Thyroid gland (tissue), 4 donors: ENCODE data around the gene LRRC73. TPM values are rescaled to one million over a fixed set of nuclear protein-coding genes. Genes with fewer than 3 reads are reported as not detected.

Source experiments
- DNase-seq, 2 donors: peaks; one replicate each; pipeline ENCODE4 v3.0.0-alpha.2; 2019
- H3K27ac ChIP-seq, 3 donors: fragments of 200-600 bp; sonication (generic); 1 replicate in 2 of 3; 2 replicates in 1 of 3; pipeline ENCODE4 v1.5.1; 2016 to 2019; ENCODE audit warnings: mild to moderate bottlenecking in 1 of 3, moderate library complexity in 1 of 3
- H3K27me3 ChIP-seq: fragments of 200-600 bp; sonication (generic); one replicate; pipeline ENCODE4 v1.5.1; 2019
- H3K36me3 ChIP-seq, 2 donors: fragments of 200-600 bp; sonication (generic); one replicate each; pipeline ENCODE4 v1.5.1; 2016 to 2019
- H3K4me1 ChIP-seq, 2 donors: fragments of 200-600 bp; sonication (generic); one replicate each; pipeline ENCODE4 v1.5.1; 2017 to 2019
- H3K4me3 ChIP-seq, 3 donors: fragments of 200-600 bp; sonication (generic); replicated peaks in 1 of 3; 1 replicate in 2 of 3; 2 replicates in 1 of 3; pipeline ENCODE4 v1.5.1; 2016; ENCODE audit warnings: mild to moderate bottlenecking in 1 of 3
- H3K9me3 ChIP-seq: fragments of 200-600 bp; sonication (generic); one replicate; pipeline ENCODE4 v1.5.1; 2017
- POLR2A ChIP-seq, 2 donors: fragments of 450-650 bp; IDR thresholded peaks; one replicate each; pipeline ENCODE4 v1.6.1; 2017; ENCODE audit warnings: antibody characterized with exemption in 2 of 2, mild to moderate bottlenecking in 2 of 2, moderate library complexity in 1 of 2
- WGBS, 2 donors: methylation state at CpG; one replicate each; pipeline ENCODE4 v1.1.5; 2017; 5-methylcytosine and 5-hydroxymethylcytosine counted together
- intact Hi-C: fragments of 100-400 bp; cut with DNase I; formaldehyde crosslinking; loops from one replicate; pipeline ENCODE4 v1.15.1; 2023
- total RNA-seq, 4 donors: library from RNA; depleted of rRNA; stranded (reverse); fragments of >200 nt; gene quantifications; one replicate each; pipeline ENCODE4 v1.2.3, GENCODE V29; 2016
- TF ChIP-seq, protein P1 (sequence below), 6 experiments: fragments of 200-600 bp in 3 of 6; fragments of 450-650 bp in 3 of 6; sonication (generic) in 3 of 6; IDR thresholded peaks; one replicate each; pipeline ENCODE4 v1.5.1; 2016 to 2019; ENCODE audit warnings: antibody characterized with exemption in 6 of 6, mild to moderate bottlenecking in 2 of 6, inconsistent platforms in 1 of 6, moderate library complexity in 1 of 6

The LRRC73 gene
- total RNA-seq, 4 donors from 2014 or later, result 0.67 to 2.0 (median 1.6) TPM

DNA sequence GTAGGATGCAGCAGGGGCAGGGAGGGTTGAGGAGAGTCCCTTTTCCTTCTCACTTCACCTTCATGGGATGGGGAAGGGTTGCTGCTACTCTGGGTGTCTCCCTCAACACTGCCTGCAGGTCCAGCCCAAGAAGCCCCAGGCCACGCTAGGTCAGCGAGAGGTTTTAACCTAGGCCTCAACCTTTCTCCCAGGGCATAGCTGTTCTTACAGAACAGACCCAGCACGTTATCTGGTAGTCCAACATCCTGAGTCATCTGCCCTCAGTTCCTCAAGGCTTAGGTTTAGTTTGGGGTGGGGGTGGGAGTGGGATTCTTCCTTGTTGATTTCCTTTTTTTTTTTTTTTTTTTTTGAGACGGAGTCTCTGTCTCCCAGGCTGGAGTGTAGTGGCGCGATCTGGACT lies 15.8 kb downstream of the LRRC73 start:
- intact Hi-C loops, result no loop called here
- Histone ChIP-seq H3K9me3 (no peaks in the 10 kb centered on the region), H3K27ac (no peak overlapping the region), H3K27me3 (no peaks in the 10 kb centered on the region), H3K4me3 (no peak overlapping the region), H3K4me1 (peaks cover 9 to 17% of the 10 kb centered on the region in 2 donors), H3K36me3 (peaks cover 7 to 17% of the 10 kb centered on the region in 2 donors)
- WGBS, 2 donors, result 95 to 99% methylated on average over 6 of the region's 6 CpGs
- TF ChIP-seq, protein P1, sequence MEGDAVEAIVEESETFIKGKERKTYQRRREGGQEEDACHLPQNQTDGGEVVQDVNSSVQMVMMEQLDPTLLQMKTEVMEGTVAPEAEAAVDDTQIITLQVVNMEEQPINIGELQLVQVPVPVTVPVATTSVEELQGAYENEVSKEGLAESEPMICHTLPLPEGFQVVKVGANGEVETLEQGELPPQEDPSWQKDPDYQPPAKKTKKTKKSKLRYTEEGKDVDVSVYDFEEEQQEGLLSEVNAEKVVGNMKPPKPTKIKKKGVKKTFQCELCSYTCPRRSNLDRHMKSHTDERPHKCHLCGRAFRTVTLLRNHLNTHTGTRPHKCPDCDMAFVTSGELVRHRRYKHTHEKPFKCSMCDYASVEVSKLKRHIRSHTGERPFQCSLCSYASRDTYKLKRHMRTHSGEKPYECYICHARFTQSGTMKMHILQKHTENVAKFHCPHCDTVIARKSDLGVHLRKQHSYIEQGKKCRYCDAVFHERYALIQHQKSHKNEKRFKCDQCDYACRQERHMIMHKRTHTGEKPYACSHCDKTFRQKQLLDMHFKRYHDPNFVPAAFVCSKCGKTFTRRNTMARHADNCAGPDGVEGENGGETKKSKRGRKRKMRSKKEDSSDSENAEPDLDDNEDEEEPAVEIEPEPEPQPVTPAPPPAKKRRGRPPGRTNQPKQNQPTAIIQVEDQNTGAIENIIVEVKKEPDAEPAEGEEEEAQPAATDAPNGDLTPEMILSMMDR (IDR thresholded peaks at IDR 0.05), result no peak
- no peak for TF ChIP-seq POLR2A (IDR thresholded peaks at IDR 0.05)
- DNase-seq, result no peak

DNA sequence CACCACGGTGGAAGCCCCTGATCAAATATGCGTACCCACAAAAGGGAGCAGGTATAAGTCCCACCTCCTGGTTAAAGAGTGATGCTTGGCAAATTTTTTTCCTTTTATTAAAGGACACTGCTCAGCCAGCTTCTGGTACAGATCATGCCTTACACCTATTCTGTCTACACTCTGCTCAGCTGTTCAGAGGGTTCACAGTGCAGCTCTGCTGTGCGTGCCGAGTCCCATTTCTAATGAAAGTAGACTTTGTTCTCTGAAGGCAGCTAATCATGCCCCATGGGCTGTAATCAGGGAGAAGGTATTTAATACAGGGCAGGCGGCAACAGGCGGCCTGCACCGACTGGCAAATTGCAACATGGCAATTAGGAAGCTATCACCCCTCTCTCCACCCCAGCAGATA lies 16.3 kb downstream of the LRRC73 start:
- peaks cover 2 to 12% of the 10 kb centered on the region in 2 donors for H3K36me3 ChIP-seq
- no peaks in the 10 kb centered on the region for H3K9me3 ChIP-seq
- TF ChIP-seq, protein P1 (IDR thresholded peaks at IDR 0.05), result no peak
- TF ChIP-seq POLR2A (IDR thresholded peaks at IDR 0.05), result no peak
- no peak overlapping the region for H3K4me3 ChIP-seq
- peaks cover 9 to 14% of the 10 kb centered on the region in 2 donors for H3K4me1 ChIP-seq
- H3K27me3 ChIP-seq, result no peaks in the 10 kb centered on the region
- no peak for DNase-seq
- intact Hi-C loops, result no loop called here
- H3K27ac ChIP-seq, result no peak overlapping the region
- 94 to 95% methylated on average over 7 of the region's 7 CpGs for WGBS, 2 donors

DNA sequence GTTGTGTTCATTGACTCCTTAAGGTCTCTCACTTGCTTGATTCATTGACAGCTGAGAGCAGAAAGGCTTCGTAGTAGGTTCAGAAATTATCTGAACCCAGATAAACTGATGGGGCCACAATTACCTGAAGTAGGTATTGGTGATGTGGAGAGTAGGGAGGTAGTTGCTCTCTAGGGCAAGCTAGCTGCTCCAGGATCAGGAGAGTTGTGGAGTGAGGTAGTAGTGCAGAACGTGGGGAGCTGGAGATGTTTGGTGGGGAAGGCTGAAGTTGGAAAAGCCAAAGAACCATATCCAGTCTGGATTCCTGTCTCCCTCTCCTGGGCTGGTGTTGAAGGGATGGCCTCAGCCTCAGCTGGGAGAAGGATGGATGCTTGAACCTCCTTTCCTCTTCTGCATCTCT lies 16.9 kb downstream of the LRRC73 start:
- H3K4me3 ChIP-seq, result no peak overlapping the region
- DNase-seq, result no peak
- peaks cover 0 to 6% of the 10 kb centered on the region in 2 donors for H3K36me3 ChIP-seq
- intact Hi-C loops, result no loop called here
- TF ChIP-seq, protein P1 (IDR thresholded peaks at IDR 0.05), result no peak
- no peak for TF ChIP-seq POLR2A (IDR thresholded peaks at IDR 0.05)
- H3K4me1 ChIP-seq, result peaks cover 9 to 13% of the 10 kb centered on the region in 2 donors
- no peaks in the 10 kb centered on the region for H3K27me3 ChIP-seq
- no peak overlapping the region for H3K27ac ChIP-seq
- 86 to 88% methylated on average over 2 of the region's 2 CpGs for WGBS, 2 donors
- no peaks in the 10 kb centered on the region for H3K9me3 ChIP-seq

DNA sequence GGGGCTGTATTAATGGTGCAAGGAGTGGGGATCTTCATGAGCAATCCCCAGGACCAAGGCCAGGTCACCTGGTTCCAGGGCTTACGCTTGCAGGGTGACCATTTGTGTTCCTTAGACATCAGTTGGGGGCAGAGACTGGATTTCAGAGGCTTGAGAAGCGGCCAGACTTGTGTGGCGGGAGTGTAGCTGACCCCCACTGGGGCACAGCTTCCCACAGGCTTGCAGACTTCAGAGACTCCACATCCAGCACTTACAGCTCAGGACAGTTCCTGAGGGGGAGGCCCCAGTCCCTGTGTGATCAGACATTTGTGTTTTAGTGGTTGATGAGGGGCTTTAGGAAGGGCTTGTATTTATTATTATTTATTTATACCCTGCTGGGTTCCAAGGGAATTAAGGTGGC lies 17.5 kb downstream of the LRRC73 start:
- Histone ChIP-seq H3K36me3 (peaks cover 0 to under 1% of the 10 kb centered on the region in 2 donors), H3K9me3 (no peaks in the 10 kb centered on the region), H3K27me3 (no peaks in the 10 kb centered on the region), H3K4me1 (peaks cover 9 to 13% of the 10 kb centered on the region in 2 donors), H3K27ac (no peak overlapping the region), H3K4me3 (no peak overlapping the region)
- TF ChIP-seq, protein P1 (IDR thresholded peaks at IDR 0.05), result no peak
- no peak for TF ChIP-seq POLR2A (IDR thresholded peaks at IDR 0.05)
- 82 to 87% methylated on average over 2 to 3 of the region's 3 CpGs for WGBS, 2 donors
- intact Hi-C loops, result no loop called here
- DNase-seq, result no peak

DNA sequence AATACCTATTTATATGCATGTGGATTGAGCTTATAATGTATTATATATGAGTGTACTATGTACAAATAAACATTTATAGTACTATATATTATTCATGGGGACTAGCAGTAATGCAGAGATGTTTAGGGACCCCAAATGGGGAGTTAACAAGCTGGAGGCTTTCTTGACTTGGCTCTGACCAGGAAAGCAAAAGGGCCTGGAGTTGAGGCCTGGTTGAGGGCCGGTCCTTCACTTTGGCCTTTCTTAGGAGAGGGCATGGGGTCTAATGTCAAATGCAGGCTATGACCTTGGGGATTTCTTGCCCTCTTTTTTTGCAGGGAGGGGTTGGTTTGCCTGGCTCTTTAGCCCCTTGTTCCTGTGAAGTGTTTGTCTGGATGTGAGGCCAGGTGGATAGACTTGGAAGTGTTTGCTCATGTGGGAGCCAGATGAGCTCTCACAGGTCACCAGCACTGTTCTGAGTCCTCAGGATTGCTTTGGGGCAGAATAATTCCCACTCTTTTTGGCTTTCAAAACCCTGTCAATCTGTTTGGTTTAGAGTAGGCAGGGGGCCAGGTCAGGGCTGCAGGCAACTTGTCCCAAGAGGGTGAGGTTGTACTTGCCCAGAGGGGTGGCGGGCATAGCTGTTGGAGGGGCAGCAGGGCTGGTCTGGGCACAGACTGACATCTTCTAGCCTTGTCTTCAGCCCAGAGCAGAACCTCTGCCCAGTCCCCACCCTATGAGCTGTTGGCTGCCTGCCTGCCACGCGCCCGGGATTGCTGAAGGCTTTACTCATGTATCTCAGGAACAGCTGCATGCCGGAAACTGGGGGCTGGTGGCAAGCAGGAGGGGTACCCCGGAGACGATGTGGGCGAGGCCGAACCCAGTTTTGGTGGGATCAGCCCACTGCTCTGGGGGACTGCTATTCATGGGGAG lies 18.1 kb downstream of the LRRC73 start:
- H3K4me3 ChIP-seq, result no peak overlapping the region

More for the DNA sequence above, 18.1 kb downstream of the LRRC73 start:
- WGBS, 2 donors, result 61 to 71% methylated on average over 6 to 10 of the region's 10 CpGs
- no peak for TF ChIP-seq POLR2A (IDR thresholded peaks at IDR 0.05)
- TF ChIP-seq, protein P1 (IDR thresholded peaks at IDR 0.05), result no peak
- no peaks in the 10 kb centered on the region for H3K9me3 ChIP-seq
- DNase-seq, result peak; percentile 40 to 61
- H3K27ac ChIP-seq, result no peak overlapping the region
- no peaks in the 10 kb centered on the region for H3K36me3 ChIP-seq
- H3K4me1 ChIP-seq, result peaks cover 9 to 13% of the 10 kb centered on the region in 2 donors
- no peaks in the 10 kb centered on the region for H3K27me3 ChIP-seq
- intact Hi-C loops, result no loop called here
